Activated CD4-positive, alpha-beta T cell treated with anti-CD3 and anti-CD28 coated beads, Interleukin-2, amount 50 U/mL, for 48 hours (primary cell): ENCODE data around the gene TTLL5.

Source experiments
- DNase-seq, 2 experiments: peaks; one replicate each; pipeline ENCODE4 v3.0.0-alpha.2; 2020

TTLL5 gene

GRCh38 chr14:75742867-75743266 is 81.8 kb downstream of the TTLL5 start:
- DNase-seq: no peak

GRCh38 chr14:75747899-75748298 is 86.9 kb downstream of the TTLL5 start:
- no peak for DNase-seq

- no peak for DNase-seq
Observed at GRCh38 chr14:75748336-75748735, 87.3 kb downstream of the TTLL5 start.

- DNase-seq: no peak
Observed at GRCh38 chr14:75751296-75751695, 90.2 kb downstream of the TTLL5 start.

GRCh38 chr14:75752086-75752485 is 91.0 kb downstream of the TTLL5 start:
- no peak for DNase-seq

GRCh38 chr14:75752907-75753594 is 92.0 kb downstream of the TTLL5 start:
- no peak for DNase-seq

- no peak for DNase-seq
Observed at GRCh38 chr14:75753696-75754095, 92.7 kb downstream of the TTLL5 start.

- DNase-seq: no peak
Observed at GRCh38 chr14:75757644-75758402, 96.8 kb downstream of the TTLL5 start.

GRCh38 chr14:75764020-75764419 is 103.0 kb downstream of the TTLL5 start:
- DNase-seq: no peak

- no peak for DNase-seq
Observed at GRCh38 chr14:75769047-75769685, 108.1 kb downstream of the TTLL5 start.

GRCh38 chr14:75770635-75771034 is 109.6 kb downstream of the TTLL5 start:
- no peak for DNase-seq

GRCh38 chr14:75771595-75771994 is 110.5 kb downstream of the TTLL5 start:
- DNase-seq: no peak

GRCh38 chr14:75773046-75773445 is 112.0 kb downstream of the TTLL5 start:
- no peak for DNase-seq

GRCh38 chr14:75781096-75781495 is 120.0 kb downstream of the TTLL5 start:
- DNase-seq: no peak

- DNase-seq: no peak
Observed at GRCh38 chr14:75783184-75783583, 122.1 kb downstream of the TTLL5 start.

- DNase-seq: no peak
Observed at GRCh38 chr14:75783602-75784313, 122.7 kb downstream of the TTLL5 start.

- no peak for DNase-seq
Observed at GRCh38 chr14:75784314-75784686, 123.3 kb downstream of the TTLL5 start.

- no peak for DNase-seq
Observed at GRCh38 chr14:75793806-75794205, 132.8 kb downstream of the TTLL5 start.

GRCh38 chr14:75794615-75795038 is 133.6 kb downstream of the TTLL5 start:
- DNase-seq: no peak

GRCh38 chr14:75800792-75801191 is 139.7 kb downstream of the TTLL5 start:
- peak in 1 of 2 experiments; percentile 5 for DNase-seq

GRCh38 chr14:75802486-75802885 is 141.4 kb downstream of the TTLL5 start:
- no peak for DNase-seq

GRCh38 chr14:75803765-75804164 is 142.7 kb downstream of the TTLL5 start:
- DNase-seq: no peak

- DNase-seq: no peak
Observed at GRCh38 chr14:75804570-75805275, 143.7 kb downstream of the TTLL5 start.
